ENCODE results near the gene EVC.

DNA sequence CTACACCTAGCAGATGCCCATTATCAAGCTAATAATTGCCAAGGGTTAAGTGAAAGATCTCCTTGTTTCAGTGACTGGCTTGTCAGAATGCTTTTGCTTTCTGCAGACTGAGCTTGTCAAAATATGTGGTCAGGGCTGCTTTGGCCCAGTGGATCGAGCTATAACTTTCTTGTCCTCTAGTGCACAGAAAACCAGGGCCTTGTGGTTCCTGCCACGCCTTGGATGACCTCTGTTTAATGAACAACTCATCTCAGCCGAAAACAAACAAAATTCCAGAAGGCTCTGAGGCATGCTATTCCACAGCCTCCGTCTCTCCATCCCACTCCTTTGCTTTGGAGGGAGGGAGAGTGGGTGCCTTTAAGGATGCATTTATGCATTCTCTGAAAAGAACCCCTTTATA, 11.3 kb downstream of the EVC start:
- TF ChIP-seq, protein P1, sequence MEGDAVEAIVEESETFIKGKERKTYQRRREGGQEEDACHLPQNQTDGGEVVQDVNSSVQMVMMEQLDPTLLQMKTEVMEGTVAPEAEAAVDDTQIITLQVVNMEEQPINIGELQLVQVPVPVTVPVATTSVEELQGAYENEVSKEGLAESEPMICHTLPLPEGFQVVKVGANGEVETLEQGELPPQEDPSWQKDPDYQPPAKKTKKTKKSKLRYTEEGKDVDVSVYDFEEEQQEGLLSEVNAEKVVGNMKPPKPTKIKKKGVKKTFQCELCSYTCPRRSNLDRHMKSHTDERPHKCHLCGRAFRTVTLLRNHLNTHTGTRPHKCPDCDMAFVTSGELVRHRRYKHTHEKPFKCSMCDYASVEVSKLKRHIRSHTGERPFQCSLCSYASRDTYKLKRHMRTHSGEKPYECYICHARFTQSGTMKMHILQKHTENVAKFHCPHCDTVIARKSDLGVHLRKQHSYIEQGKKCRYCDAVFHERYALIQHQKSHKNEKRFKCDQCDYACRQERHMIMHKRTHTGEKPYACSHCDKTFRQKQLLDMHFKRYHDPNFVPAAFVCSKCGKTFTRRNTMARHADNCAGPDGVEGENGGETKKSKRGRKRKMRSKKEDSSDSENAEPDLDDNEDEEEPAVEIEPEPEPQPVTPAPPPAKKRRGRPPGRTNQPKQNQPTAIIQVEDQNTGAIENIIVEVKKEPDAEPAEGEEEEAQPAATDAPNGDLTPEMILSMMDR (conservative IDR thresholded peaks at IDR 0.05; ENCODE audit: low read depth, low read length) = no peak
- TF ChIP-seq EZH2 (IDR thresholded peaks at IDR 0.05; ENCODE audit: borderline replicate concordance, low read depth, low read length, poor library complexity, severe bottlenecking) = no peak
